SK-MEL-5 (cell line): ENCODE results near the gene PRAMEF2. TPM values are rescaled to one million over a fixed set of nuclear protein-coding genes. Genes with fewer than 3 reads are reported as not detected.
A peak's percentile ranks its signal among the peaks of the same experiment; 100 is the strongest.
"Not testable (repeated sequence)": the region's sequence is repeated elsewhere in the genome, so short reads cannot be mapped to it uniquely, and the experiment has no call there.

ENCODE experiments used
- DNase-seq: peaks from one replicate; pipeline ENCODE4 v3.0.0-alpha.2; 2016; ENCODE audit warnings: low read depth, low spot score
- in situ Hi-C: cut with HindIII; loops from 2 replicates; pipeline ENCODE4 v1.10.0; 2016; ENCODE audit warnings: low sequenced_read_pairs, high pct_unique_total_duplicates, low pct_unique_long_range_greater_than_20kb
- polyA plus RNA-seq, 2 experiments: library from polyadenylated mRNA; depleted of rRNA; stranded (reverse); fragments of >200 nt; gene quantifications; 2 replicates each; pipeline ENCODE4 v1.2.3, GENCODE V29; 2015
- total RNA-seq: library from RNA; depleted of rRNA; stranded (reverse); fragments of >200 nt; shearing (Covaris generic); gene quantifications from 2 replicates; pipeline ENCODE4 v1.2.3, GENCODE V29; 2014; rRNA removed

Gene PRAMEF2
- total RNA-seq = not detected in 2 replicates
- polyA plus RNA-seq (2015; cell fraction: cytosol; rRNA removed) = not detected in 2 replicates
- not detected in 2 replicates for polyA plus RNA-seq (2015; cell fraction: nucleus; rRNA removed)

- in situ Hi-C loops, DNase-seq: not testable (repeated sequence)
These were observed at the start of gene PRAMEF2 for GRCh38 chr1:12856786-12857185. TSS of gene PRAMEF2 (plus strand) at chr1:12857086. CDS start at chr1:12859010, 1,924 bp downstream.

- no peak for DNase-seq
- in situ Hi-C loops = no loop called here
These were observed 47.0 kb upstream of the PRAMEF2 start for GRCh38 chr1:12809933-12810332.

GRCh38 chr1:12810691-12811408 is 46.0 kb upstream of the PRAMEF2 start:
- in situ Hi-C loops = no loop called here
- no peak for DNase-seq

GRCh38 chr1:12811409-12811784 is 45.5 kb upstream of the PRAMEF2 start:
- in situ Hi-C loops = no loop called here
- DNase-seq = no peak

GRCh38 chr1:12819061-12819460 is 37.8 kb upstream of the PRAMEF2 start:
- DNase-seq = not testable (repeated sequence)

GRCh38 chr1:12831310-12831709 is 25.6 kb upstream of the PRAMEF2 start, which contains the start of gene PRAMEF11:
TSS of gene PRAMEF11 (minus strand) at chr1:12831410. CDS start at chr1:12828789, 2,621 bp downstream.
- in situ Hi-C loops, DNase-seq: not testable (repeated sequence)

More at GRCh38 chr1:12819061-12819460, 37.8 kb upstream of the PRAMEF2 start:
- in situ Hi-C loops = not testable (repeated sequence)

GRCh38 chr1:12833251-12833650 is 23.6 kb upstream of the PRAMEF2 start:
- DNase-seq, in situ Hi-C loops: not testable (repeated sequence)

GRCh38 chr1:12848620-12849019 is 8.3 kb upstream of the PRAMEF2 start, which contains the start of gene HNRNPCL1:
TSS of gene HNRNPCL1 (minus strand) at chr1:12848720. CDS start at chr1:12848289, 431 bp downstream.
- DNase-seq, in situ Hi-C loops: not testable (repeated sequence)

- DNase-seq = peak; percentile 5
- in situ Hi-C loops = no loop called here
These were observed 5.1 kb upstream of the PRAMEF2 start for GRCh38 chr1:12851779-12852178.

- in situ Hi-C loops, DNase-seq: not testable (repeated sequence)
These were observed 6.4 kb downstream of the PRAMEF2 start for GRCh38 chr1:12863131-12863880.

- in situ Hi-C loops, DNase-seq: not testable (repeated sequence)
These were observed 21.6 kb downstream of the PRAMEF2 start for GRCh38 chr1:12878453-12878852.

GRCh38 chr1:12886101-12886500 is 29.2 kb downstream of the PRAMEF2 start, which contains the start of gene PRAMEF4:
TSS of gene PRAMEF4 (minus strand) at chr1:12886201. CDS start at chr1:12883394, 2,807 bp downstream.
- DNase-seq, in situ Hi-C loops: not testable (repeated sequence)

- in situ Hi-C loops = not testable (repeated sequence)
These were observed 41.3 kb downstream of the PRAMEF2 start, which contains the start of gene PRAMEF10 for GRCh38 chr1:12898170-12898569. TSS of gene PRAMEF10 (minus strand) at chr1:12898270. CDS start at chr1:12895847, 2,423 bp downstream.

GRCh38 chr1:12899186-12899585 is 42.3 kb downstream of the PRAMEF2 start:
- in situ Hi-C loops, DNase-seq: not testable (repeated sequence)

More at GRCh38 chr1:12898170-12898569, 41.3 kb downstream of the PRAMEF2 start, which contains the start of gene PRAMEF10:
- DNase-seq = not testable (repeated sequence)

- in situ Hi-C loops, DNase-seq: not testable (repeated sequence)
These were observed 47.1 kb downstream of the PRAMEF2 start for GRCh38 chr1:12903793-12904572.
